ENCODE data around the gene C12orf57.

The C12orf57 gene

GRCh38 chr12:6966351-6966750, 22.5 kb downstream of the C12orf57 start:
- no peak overlapping the region for H3K4me3 ChIP-seq (replicated peaks; ENCODE audit: low read depth, low read length)
- no peak for DNase-seq (ENCODE audit: extremely low read depth, low read depth)
- TF ChIP-seq CTCF (IDR thresholded peaks at IDR 0.05; ENCODE audit: low read depth, low read length, missing control alignments): no peak

DNA sequence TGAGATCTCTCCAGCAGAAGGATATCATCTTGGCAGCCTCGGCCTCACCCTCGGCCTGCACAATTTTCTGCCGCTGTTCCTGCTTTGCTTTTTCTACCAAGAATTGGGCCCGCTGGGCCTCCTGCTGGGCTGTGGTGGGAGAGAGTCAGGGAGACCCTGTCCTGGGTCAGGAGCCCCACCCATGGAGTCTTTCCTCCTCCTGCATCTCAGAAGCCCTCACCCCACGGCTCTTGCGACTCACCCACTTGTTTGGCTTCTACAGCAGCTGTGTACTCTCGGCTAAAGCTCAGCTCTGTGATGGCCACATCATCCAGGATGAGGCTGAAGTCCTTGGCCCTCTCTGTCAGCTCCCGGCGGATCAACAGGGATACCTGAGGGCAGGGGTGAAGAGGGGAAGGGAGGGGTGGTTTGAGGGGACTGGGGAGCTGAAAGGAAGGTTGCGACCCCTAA, 23.9 kb downstream of the C12orf57 start:
- H3K4me3 ChIP-seq (replicated peaks; ENCODE audit: low read depth, low read length): peak overlapping the region; percentile 97

DNA sequence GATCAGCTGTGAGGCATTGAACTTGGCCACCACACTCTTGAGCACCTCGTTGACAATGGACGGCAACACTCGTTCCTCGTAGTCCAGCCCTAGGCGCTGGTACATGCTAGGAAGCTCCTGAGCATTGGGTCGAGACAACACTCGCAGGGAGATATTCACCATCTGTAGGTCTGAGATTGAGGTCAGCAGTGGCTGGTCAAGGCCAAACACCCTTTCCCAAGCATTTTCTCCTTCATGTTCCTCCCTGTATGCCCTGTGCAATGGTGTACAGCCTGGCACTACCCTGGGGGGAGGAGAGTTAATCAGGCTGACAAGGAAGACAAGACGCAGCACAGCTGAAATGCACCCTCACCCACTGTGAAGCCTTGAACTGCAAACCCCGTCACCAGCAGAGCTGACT, 24.6 kb downstream of the C12orf57 start:
- H3K4me3 ChIP-seq (replicated peaks; ENCODE audit: low read depth, low read length): peak overlapping the region; percentile 97
- DNase-seq (ENCODE audit: extremely low read depth, low read depth): no peak
- no peak for TF ChIP-seq CTCF (IDR thresholded peaks at IDR 0.05; ENCODE audit: low read depth, low read length, missing control alignments)

More for the DNA sequence above, 23.9 kb downstream of the C12orf57 start:
- no peak for DNase-seq (ENCODE audit: extremely low read depth, low read depth)
- TF ChIP-seq CTCF (IDR thresholded peaks at IDR 0.05; ENCODE audit: low read depth, low read length, missing control alignments): no peak

DNA sequence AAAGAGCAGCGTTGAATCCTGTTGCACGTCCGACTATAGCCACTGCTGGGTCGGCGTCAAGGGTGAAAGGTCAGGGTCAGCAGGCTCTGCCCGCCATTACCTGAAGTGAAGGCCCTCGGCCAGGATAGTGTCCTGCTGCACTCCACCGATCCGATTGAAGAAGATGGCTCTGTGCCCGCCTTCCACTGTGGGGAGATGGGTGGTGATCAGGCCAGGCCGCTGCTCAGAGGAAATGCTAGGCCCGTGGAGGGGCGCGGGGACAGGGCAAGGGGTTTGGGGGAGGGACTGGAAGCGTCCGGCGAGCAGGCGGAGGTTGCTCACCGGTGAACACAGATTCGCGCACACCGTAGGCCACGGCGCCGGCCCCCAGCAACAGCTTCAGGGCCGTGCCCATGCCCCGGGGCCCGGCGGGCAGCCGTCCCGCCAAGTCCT, 26.3 kb downstream of the C12orf57 start:
- no peak for TF ChIP-seq CTCF (IDR thresholded peaks at IDR 0.05; ENCODE audit: low read depth, low read length, missing control alignments)
- DNase-seq (ENCODE audit: extremely low read depth, low read depth): no peak
- peak overlapping the region; percentile 97 for H3K4me3 ChIP-seq (replicated peaks; ENCODE audit: low read depth, low read length)

- H3K4me3 ChIP-seq (replicated peaks; ENCODE audit: low read depth, low read length): no peak overlapping the region
- DNase-seq (ENCODE audit: extremely low read depth, low read depth): no peak
- TF ChIP-seq CTCF (IDR thresholded peaks at IDR 0.05; ENCODE audit: low read depth, low read length, missing control alignments): no peak
These were observed 30.4 kb downstream of the C12orf57 start for GRCh38 chr12:6974180-6974579.

GRCh38 chr12:6975297-6976032, 31.6 kb downstream of the C12orf57 start:
- DNase-seq (ENCODE audit: extremely low read depth, low read depth): no peak
- no peak for TF ChIP-seq CTCF (IDR thresholded peaks at IDR 0.05; ENCODE audit: low read depth, low read length, missing control alignments)
- no peak overlapping the region for H3K4me3 ChIP-seq (replicated peaks; ENCODE audit: low read depth, low read length)
